Inferior parietal cortex (tissue), 1 donor: Measurements from ENCODE around the gene FAM9B.
"Not testable (repeated sequence)": the region's sequence is repeated elsewhere in the genome, so short reads cannot be mapped to it uniquely, and the experiment has no call there.

Experiments used
- DNase-seq: peaks from one replicate; pipeline ENCODE4 v3.0.0-alpha.2; 2016; ENCODE audit errors: extremely low spot score

FAM9B gene

GRCh38 chrX:9033989-9034388, at the start of gene FAM9B:
Gene FAM9B (minus strand): TSS chrX:9034127. CDS start chrX:9032986, 1,141 bp downstream.
- no peak for DNase-seq

GRCh38 chrX:9081271-9081670, 47.3 kb upstream of the FAM9B start:
- no peak for DNase-seq

GRCh38 chrX:9074326-9074725, 40.4 kb upstream of the FAM9B start:
- DNase-seq, result no peak

- DNase-seq, result no peak
Measured at GRCh38 chrX:9072281-9072680, 38.4 kb upstream of the FAM9B start.

DNA sequence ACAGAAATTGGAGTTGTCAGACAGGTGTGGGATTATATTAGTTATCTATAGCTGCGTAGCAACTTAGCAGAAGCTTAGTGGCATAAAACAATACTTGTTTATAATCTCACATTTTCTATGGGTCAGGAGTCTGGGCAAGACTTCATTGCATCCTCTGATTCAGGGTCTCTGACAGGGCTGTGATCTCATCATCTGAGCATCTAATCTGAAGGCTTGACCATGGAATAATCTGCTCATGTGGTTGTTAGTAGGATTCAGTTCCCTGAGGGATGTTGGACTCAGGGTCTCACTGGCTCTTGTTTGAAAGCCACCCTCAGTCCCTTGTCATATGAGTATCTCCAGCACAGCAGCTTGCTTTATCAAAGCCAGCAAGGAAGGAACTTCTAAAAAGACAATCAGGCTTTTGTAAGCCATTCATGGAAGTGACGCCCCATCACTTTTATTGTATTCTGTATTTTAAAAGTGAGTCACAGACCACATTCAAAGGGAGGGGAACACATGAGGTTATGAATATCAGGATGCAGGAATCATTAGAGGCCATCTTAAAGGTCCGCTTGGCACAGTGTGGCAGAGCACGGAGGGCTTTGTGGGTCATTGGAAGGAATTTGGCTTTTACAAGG, 37.2 kb upstream of the FAM9B start:
- no peak for DNase-seq

GRCh38 chrX:9069573-9069972, 35.6 kb upstream of the FAM9B start:
- no peak for DNase-seq

- no peak for DNase-seq
Measured at GRCh38 chrX:9064694-9065093, 30.8 kb upstream of the FAM9B start.

GRCh38 chrX:9062641-9063040, 28.7 kb upstream of the FAM9B start:
- DNase-seq, result no peak

DNA sequence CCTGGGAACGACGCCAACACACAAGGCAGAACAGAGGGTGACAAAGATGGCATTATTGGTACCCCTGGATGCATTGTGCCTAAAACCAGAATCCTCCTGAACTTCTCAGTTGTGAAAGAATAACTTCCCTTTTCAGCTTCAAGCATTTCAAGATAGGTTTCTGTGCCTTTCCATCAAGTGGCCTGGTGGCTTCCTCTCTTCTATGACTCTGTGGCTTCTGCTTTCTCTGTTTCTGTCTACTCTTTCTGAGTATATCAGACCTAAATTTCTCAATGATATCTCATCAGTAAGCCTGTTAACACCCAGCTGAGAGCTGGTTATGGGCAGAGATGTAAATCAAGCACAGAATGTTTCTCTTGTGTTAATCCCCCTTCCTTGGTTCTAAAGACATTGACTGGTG, 21.4 kb upstream of the FAM9B start:
- DNase-seq, result no peak

GRCh38 chrX:9052081-9052480, 18.2 kb upstream of the FAM9B start:
- no peak for DNase-seq

DNA sequence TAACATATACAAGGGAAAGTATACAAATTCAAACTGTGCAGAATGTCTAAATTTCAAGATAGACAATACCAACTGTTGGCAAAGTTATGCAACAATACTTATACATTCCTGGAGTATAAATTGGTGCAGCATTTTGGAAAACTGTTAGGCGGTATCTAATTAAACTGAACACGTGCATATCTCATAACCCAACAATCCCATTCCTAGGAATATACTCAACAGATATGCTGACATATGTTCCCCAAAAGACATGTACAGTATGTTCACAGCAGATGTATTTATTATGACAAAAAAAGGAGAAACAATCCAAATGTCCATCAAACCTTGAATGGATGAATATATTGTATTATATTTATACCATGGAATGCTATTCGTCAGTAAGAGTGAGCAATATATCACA, 16.4 kb upstream of the FAM9B start:
- DNase-seq, result no peak

DNA sequence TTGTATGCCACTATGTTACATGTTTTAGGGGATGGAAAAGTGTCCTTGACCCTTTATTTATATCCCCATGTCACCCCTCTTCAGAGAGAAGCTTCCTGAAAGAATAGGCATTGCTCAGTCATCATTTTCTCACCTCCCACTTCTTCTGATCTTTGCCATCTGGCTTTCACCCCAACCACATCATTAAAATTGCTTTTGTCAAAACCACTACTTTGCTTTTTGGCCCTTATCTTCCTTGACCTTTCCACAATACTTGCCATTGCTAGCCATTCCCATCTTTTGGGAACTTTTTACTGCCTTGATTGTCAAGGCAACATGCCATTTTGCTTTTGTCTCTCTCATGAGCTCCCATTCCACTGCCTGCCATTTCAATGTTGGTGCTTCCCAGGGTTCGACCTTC, 14.9 kb upstream of the FAM9B start:
- DNase-seq, result no peak

DNA sequence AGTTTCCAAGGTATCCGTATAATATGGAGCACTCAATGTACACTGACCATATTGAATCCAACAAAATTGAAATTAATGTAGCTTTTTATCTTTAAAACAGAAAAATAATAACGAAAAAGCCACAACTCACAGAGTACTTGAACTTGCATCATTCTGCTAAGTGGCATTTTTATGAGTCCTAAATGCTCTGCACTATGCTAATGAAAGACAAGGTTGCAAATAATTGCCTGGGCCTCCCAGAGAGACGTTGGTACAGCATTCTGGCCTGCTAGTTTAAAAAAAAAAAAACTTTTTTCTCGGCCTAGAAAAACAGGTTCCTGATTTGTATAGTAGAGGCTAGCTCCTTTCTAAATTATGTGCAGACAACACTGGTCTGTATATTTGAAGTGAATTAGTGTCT, 4.3 kb upstream of the FAM9B start:
- no peak for DNase-seq

- no peak for DNase-seq
Measured at GRCh38 chrX:9037296-9037695, 3.4 kb upstream of the FAM9B start.

- DNase-seq, result no peak
Measured at GRCh38 chrX:9033586-9033985, 341 bp downstream of the FAM9B start.

DNA sequence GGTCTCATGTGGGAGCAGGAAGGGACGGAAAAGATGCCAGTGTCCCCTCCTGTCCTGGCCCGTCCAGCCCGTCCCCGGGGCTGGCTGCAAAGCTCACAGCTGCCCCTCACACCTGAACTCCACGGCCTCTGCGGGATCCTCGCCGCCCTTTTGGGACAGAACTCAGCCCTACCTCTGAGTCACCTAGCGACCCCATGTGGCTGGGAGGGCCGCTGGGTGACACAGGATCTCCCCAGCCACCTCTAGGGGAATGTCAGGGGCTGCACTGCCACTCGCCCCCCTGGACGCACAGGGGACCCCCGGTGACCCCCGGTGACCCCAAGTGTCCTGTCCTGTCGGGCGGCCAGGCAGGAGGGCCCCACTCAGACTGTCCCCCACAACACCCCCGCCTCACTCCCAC, 748 bp downstream of the FAM9B start:
- no peak for DNase-seq

GRCh38 chrX:9023293-9023692, 10.6 kb downstream of the FAM9B start:
- no peak for DNase-seq

DNA sequence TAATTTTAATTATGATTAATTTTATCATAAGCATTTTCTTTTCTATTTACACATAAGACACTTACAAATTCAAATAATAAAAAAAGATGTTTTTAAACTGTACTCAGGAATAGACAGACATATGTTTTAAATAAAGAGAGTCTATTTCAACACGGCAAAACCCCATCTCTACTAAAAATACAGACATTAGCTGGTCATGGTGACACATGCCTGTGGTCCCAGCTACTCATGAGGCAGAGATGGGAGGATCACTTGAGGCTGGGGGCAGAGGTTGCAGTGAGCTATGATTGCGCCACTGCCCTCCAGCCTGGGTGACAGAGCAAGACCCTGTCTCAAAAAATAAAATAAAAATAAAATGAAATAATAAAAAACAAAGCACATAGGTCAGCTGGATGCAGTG, 14.8 kb downstream of the FAM9B start:
- no peak for DNase-seq

DNA sequence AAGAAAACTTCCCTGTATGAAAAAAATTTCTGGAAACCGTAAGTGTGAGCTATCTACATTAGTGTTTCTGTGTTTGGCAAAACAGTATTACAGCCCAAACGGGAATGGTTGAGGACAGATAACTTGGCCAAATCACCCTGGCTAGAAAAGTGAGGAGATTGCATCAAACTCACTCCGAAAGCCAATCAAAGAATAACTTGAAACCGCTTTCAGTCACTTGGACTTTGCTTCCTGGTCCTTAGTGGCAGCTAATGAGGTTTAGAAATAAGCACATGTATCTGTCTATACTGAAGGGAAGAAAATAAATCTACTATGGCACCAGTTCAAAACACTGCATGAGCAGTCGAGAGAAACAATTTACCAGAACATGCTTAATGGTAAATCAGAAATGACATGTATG, 15.6 kb downstream of the FAM9B start:
- DNase-seq, result not testable (repeated sequence)

DNA sequence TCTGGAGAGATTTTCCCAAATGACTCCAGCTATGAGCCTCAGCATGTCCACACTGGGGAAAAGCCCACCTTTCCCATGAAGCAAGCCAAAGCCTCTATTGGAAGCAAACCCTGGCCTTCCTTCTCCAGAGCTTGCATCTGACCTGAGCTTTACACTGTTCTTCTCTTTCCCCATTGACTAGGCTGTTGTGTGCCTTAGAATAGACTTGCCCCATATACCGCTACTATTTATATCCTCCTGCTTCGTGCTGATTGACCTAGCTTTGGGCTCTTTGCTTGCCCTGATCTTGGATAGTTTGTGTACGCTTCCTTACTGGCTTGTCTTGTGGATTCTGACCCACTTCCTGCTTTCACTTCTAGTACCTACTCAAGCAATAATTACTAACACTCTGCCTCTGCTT, 30.9 kb downstream of the FAM9B start:
- DNase-seq, result no peak

DNA sequence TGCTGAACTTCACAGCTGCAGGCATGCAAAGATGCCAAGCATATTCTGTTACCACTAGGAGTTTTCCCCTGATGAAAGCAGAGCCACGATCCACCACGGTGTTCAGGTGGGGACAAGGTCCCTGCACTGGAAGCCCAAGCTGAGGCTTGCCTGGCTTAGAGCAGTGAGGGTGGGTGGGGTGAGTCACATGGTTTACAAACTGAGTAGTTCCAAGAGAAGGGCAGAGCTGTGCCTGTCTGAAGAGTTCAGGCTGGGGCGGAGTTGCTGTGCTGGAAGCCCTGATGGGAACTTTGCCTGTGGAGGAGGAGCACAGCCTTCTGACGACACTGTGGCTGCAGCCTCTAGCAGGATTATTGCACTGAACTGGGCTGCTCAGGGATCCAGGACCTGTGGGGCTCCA, 45.5 kb downstream of the FAM9B start:
- no peak for DNase-seq

- no peak for DNase-seq
Measured at GRCh38 chrX:8987672-8988250, 46.2 kb downstream of the FAM9B start.

GRCh38 chrX:8984231-8984630, 49.7 kb downstream of the FAM9B start:
- DNase-seq, result no peak

DNA sequence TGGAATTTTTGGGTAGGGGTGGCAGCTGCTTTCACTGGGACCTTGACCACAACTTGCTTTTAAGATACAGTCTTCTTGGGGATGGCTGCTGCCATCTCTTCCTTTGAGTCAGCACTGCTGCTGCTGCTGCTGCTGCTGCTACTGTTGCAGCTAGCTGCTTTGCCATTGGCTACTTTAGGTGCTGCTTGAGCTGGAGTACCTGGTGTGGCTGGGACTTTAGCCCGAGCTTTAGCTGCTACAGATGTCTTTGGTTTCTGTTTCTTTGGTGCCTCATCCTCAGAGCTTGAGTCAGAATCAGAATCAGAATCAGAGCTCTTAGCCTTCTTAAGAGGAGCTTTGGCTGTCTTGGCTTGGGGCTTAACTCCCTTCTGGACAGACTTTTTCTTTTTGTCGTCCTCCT, 52.2 kb downstream of the FAM9B start:
- no peak for DNase-seq
